HUES64 (cell line): ENCODE data around the gene SGTA.

Experiments used
- H3K27ac ChIP-seq: 2 replicates; pipeline ENCODE4 v1.7.0; 2013; ENCODE audit warnings: low read depth, low read length, inconsistent platforms
- H3K27me3 ChIP-seq: 2 replicates; pipeline ENCODE4 v1.6.1; 2013; ENCODE audit warnings: mild to moderate bottlenecking, low read length; ENCODE audit not compliant: insufficient read depth
- H3K36me3 ChIP-seq: 2 replicates; pipeline ENCODE4 v1.6.1; 2013; ENCODE audit warnings: mild to moderate bottlenecking, low read length; ENCODE audit not compliant: insufficient read depth
- H3K4me1 ChIP-seq: 2 replicates; pipeline ENCODE4 v1.6.1; 2013; ENCODE audit warnings: mild to moderate bottlenecking, low read length, moderate library complexity; ENCODE audit not compliant: insufficient read depth
- H3K4me3 ChIP-seq: 2 replicates; pipeline ENCODE4 v1.5.1; 2013; ENCODE audit warnings: mild to moderate bottlenecking, low read length, moderate library complexity
- H3K9ac ChIP-seq: 2 replicates; pipeline ENCODE4 v1.6.1; 2013; ENCODE audit warnings: mild to moderate bottlenecking, low read depth, low read length
- H3K9me3 ChIP-seq: 2 replicates; pipeline ENCODE4 v1.6.1; 2013; ENCODE audit warnings: low read depth, low read length; ENCODE audit not compliant: insufficient read depth
- WGBS: fragments of 150-250, 120-280 bp; methylation state at CpG from one replicate; pipeline ENCODE4 v1.1.7; 2013; ENCODE audit warnings: missing lambda C conversion rate; 5-methylcytosine and 5-hydroxymethylcytosine counted together

SGTA gene

DNA sequence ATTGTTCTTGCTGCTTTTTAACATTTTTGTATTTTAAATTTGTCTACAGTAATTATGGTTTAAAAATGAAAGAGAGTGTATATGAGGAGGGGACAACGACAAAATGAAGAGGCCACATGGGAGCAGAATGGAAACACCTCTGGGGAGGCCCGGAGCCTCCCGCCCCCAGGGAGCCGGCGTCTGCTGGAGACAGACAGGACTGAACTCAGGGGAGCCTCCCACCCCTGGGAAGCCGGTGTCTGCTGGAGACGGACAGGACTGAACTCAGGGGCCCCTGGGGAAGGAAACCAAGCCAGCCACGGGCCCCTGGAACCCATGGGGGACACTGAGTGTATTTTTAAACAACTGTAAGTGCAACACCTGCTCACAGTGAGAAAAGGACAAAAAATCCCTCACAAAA lies 26.6 kb downstream of the SGTA start:
- no peaks in the 10 kb centered on the region for H3K27me3 ChIP-seq
- H3K36me3 ChIP-seq = peaks cover 75% of the 10 kb centered on the region
- no peak overlapping the region for H3K4me3 ChIP-seq
- H3K27ac ChIP-seq = no peak overlapping the region
- 95% methylated on average over 8 of the region's 8 CpGs for WGBS
- H3K9ac ChIP-seq = no peak overlapping the region
- H3K4me1 ChIP-seq = no peaks in the 10 kb centered on the region
- H3K9me3 ChIP-seq = no peaks in the 10 kb centered on the region

DNA sequence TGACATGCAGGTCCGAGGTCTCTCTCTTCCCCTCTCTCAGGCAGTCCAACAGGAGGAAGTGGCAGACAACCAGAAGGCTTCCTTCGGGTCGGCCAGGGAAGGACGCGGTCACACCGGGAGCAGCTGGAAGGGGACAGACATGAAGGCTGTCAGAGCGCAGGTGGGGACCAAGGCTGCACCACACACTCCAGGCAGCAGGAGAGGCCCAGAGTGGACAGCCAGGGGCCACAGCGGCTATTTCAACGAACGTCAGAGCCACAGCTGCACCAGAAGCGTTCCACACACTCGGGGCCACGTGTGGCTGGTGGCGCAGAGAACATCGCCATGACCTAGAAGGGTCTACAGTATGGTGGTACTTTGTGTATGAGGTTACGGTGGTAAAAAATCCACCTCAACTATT lies 27.3 kb downstream of the SGTA start:
- 96% methylated on average over 15 of the region's 16 CpGs for WGBS
- Histone ChIP-seq H3K9ac (no peak overlapping the region), H3K36me3 (peaks cover 68% of the 10 kb centered on the region), H3K27me3 (no peaks in the 10 kb centered on the region), H3K27ac (no peak overlapping the region), H3K4me3 (no peak overlapping the region), H3K9me3 (no peaks in the 10 kb centered on the region), H3K4me1 (no peaks in the 10 kb centered on the region)

DNA sequence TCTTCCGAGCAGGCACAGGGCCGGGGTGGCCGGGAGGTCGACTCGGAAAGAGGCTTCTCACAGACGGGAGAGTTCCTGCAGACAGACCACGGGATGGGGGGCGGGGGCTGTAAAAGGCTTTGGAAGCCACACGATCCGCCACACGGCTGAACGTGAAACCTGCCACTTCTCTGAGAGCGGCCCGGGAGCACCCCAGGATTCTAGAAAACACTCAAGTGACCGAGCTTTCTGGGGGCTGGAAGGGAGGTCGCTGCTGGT lies 27.7 kb downstream of the SGTA start:
- H3K27me3 ChIP-seq = no peaks in the 10 kb centered on the region
- peaks cover 64% of the 10 kb centered on the region for H3K36me3 ChIP-seq
- no peaks in the 10 kb centered on the region for H3K9me3 ChIP-seq
- H3K9ac ChIP-seq = no peak overlapping the region
- H3K4me1 ChIP-seq = no peaks in the 10 kb centered on the region
- no peak overlapping the region for H3K4me3 ChIP-seq
- 97% methylated on average over 16 of the region's 16 CpGs for WGBS
- H3K27ac ChIP-seq = no peak overlapping the region

DNA sequence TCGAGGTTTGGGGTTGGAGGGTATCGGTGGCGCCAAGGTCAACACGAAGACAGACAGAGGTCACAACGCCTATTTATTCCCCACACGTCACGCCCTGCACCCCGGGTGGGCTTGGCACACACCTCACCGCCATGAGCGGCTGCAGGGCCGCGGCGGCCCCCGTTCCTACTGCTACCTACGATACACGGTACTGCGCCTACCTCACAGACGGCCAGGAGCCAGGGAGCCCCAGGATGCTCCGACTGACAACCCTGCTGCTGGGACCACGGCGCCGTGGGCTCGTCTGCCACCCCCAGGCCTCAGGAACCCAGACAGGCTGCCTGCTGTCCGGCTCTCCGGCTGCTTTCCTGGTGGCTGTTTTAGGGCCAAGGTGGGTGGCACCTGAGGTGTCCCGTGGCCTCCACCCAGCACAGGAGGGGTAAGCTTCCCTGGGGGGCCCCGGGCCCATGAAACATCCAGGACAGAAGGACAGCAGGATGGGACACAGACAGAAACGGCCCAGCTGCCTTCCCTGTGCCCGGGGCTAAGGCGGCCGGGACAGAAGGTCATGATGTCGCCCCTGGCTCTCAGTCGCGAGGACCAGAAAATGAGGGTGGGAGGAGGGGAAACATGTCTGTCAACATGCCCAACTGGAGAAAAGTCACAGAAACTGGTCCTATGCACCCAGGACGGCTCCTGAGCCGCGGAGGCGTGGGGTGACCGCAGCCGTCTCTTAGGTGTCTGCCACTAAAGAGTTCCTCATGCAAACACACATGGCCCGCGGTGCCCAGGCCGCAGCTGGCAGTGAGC lies 28.2 kb downstream of the SGTA start:
- no peaks in the 10 kb centered on the region for H3K4me1 ChIP-seq
- no peaks in the 10 kb centered on the region for H3K9me3 ChIP-seq
- 93% methylated on average over 43 of the region's 43 CpGs for WGBS
- H3K27me3 ChIP-seq = no peaks in the 10 kb centered on the region
- H3K36me3 ChIP-seq = peaks cover 63% of the 10 kb centered on the region
- no peak overlapping the region for H3K27ac ChIP-seq
- no peak overlapping the region for H3K9ac ChIP-seq
- no peak overlapping the region for H3K4me3 ChIP-seq

DNA sequence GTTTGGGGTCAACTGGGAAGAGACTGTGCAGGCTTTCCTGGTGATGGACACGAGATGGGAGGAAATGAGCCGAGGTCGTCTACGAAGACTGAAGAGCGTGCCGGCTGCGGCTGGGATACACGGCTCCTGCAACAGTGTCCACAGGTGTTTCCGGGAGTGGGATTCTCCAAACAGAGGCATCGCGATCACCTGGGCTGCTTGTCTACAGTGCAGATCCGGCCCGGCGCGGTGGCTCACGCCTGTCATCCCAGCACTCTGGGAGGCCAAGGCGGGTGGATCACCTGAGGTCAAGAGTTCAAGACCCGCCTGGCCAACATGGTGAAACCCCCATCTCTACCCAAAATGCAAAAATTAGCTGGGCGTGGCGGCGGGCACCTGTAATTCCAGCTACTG lies 31.6 kb downstream of the SGTA start:
- H3K27ac ChIP-seq = no peak overlapping the region
- no peak overlapping the region for H3K9ac ChIP-seq
- H3K4me3 ChIP-seq = no peak overlapping the region
- H3K9me3 ChIP-seq = no peaks in the 10 kb centered on the region
- peaks cover 33% of the 10 kb centered on the region for H3K36me3 ChIP-seq
- 94% methylated on average over 21 of the region's 21 CpGs for WGBS
- no peaks in the 10 kb centered on the region for H3K4me1 ChIP-seq
- H3K27me3 ChIP-seq = 0 out of 2 replicates have a peak, but pooled peaks cover 4% of the 10 kb centered on the region

DNA sequence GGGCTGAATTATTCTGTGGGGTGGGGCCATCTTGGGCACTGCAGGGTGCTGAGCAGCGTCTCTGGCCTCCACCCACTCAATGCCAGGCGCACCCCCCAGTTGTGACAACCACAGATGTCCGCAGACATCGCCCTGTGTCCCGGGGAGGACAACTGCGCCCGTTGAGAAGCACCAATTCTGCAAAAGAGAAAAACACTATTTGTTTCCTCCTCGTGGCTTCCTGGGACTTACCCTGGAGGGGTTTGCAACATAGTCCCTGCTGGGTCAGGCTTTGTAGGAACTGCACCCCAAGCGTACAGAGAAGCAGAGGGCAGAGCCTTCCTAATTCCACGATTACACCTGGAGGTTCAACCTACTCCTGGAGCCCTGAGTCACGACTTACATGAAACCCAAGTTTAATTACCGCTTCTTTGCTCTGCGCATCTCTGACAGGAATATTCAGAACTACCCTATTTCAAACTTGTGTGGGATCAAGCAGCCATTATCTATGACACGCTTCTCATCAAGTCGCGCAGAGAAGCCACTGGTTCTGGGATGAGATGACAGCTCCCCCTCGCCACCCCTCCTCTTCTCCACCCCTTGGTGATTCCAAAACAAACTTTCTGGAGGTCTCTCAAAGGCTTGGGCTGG lies 32.1 kb downstream of the SGTA start:
- 88% methylated on average over 16 of the region's 17 CpGs for WGBS
- H3K27ac ChIP-seq = no peak overlapping the region
- H3K36me3 ChIP-seq = peaks cover 28% of the 10 kb centered on the region
- no peak overlapping the region for H3K4me3 ChIP-seq
- no peak overlapping the region for H3K9ac ChIP-seq
- no peaks in the 10 kb centered on the region for H3K4me1 ChIP-seq
- H3K9me3 ChIP-seq = no peaks in the 10 kb centered on the region
- H3K27me3 ChIP-seq = peaks cover 6% of the 10 kb centered on the region; the same call in 1 of the 2 replicates

DNA sequence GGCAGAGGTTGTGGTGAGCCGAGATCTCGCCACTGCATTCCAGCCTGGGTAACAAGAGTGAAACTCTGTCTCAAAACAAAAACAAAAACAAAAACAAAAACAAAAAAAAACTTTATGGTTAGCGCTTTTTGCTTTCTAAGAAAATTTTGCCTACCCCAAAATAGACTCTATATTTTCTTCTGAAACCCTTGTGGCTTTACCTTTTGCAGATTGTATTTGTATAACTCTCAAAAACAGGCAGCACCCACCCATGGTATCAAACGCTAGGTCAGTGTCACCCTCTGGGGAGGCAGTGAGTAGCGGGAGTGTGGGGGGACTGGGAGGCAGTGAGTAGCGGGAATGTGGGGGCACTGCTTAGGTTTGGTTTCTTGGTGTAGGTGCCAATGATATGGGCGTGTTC lies 35.7 kb downstream of the SGTA start:
- Histone ChIP-seq H3K27me3 (peaks cover 9% of the 10 kb centered on the region; the same call in 1 of the 2 replicates), H3K36me3 (no peaks in the 10 kb centered on the region), H3K4me3 (no peak overlapping the region), H3K9ac (no peak overlapping the region), H3K27ac (no peak overlapping the region), H3K9me3 (no peaks in the 10 kb centered on the region), H3K4me1 (no peaks in the 10 kb centered on the region)
- WGBS = 86% methylated on average over 7 of the region's 7 CpGs

DNA sequence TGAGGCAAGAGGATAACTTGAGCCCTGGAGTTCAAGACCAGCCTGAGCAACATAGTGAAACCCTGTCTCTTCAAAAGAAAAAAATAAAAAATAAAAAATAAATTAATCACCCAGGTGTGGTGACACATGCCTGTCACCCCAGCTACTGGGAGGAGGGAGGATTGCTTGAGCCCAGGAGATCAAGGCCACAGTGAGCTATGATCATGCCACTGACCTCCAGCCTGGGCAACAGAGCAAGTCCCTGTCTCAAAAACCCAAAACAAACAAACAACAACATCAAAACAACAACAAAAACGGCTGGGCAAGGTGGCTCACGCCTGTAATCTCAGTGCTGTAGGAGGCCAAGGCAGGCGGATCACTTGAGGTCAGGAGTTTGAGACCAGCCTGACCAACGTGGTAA lies 39.0 kb downstream of the SGTA start:
- H3K4me1 ChIP-seq = no peaks in the 10 kb centered on the region
- no peak overlapping the region for H3K9ac ChIP-seq
- H3K9me3 ChIP-seq = no peaks in the 10 kb centered on the region
- WGBS = 58% methylated on average over 4 of the region's 4 CpGs
- no peaks in the 10 kb centered on the region for H3K36me3 ChIP-seq
- H3K27me3 ChIP-seq = peaks cover 13% of the 10 kb centered on the region; the same call in 1 of the 2 replicates
- no peak overlapping the region for H3K27ac ChIP-seq
- H3K4me3 ChIP-seq = no peak overlapping the region

DNA sequence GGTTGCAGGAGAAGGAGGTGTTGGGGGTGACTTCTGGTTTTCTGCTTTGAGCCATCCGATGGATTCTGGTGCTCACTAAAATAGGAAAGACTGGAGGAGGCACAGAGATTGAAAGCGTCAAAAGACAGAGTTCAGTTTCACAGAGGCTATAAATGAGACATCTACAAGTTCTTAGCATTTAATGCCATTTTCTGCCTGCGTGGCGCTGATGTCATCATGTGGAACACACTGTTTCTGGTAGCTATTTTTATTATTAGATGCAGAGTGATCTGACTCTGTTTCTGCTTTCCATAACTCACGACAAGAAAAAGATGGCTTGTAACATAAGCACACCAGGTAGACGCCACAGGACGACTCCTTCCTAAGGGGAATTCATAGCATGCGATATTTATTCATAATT lies 40.0 kb downstream of the SGTA start:
- Histone ChIP-seq H3K4me1 (no peaks in the 10 kb centered on the region), H3K9me3 (no peaks in the 10 kb centered on the region), H3K36me3 (no peaks in the 10 kb centered on the region), H3K4me3 (no peak overlapping the region), H3K27ac (no peak overlapping the region), H3K27me3 (peaks cover 10% of the 10 kb centered on the region; the same call in 1 of the 2 replicates), H3K9ac (no peak overlapping the region)
- 72% methylated on average over 8 of the region's 8 CpGs for WGBS

DNA sequence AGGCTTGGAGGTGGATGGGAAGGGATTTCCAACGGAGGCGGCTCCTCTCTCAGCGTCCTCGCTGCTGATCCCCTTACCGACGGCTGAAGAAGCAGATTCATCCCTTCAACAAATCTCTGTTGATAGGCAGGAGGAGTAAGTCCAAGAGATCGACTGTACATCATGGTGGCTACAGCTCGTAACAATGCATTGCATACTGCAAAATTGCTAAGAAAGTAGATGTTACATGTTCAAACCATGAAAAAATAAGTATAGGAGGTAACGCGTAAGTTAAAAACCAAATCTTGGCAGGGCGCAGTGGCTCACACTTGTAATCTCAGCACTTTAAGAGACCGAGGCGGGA lies 42.8 kb downstream of the SGTA start:
- Histone ChIP-seq H3K4me1 (no peaks in the 10 kb centered on the region), H3K27ac (no peak overlapping the region), H3K36me3 (peaks cover 20% of the 10 kb centered on the region), H3K9ac (no peak overlapping the region), H3K27me3 (peaks cover 7% of the 10 kb centered on the region; the same call in 1 of the 2 replicates), H3K9me3 (0 out of 2 replicates have a peak, but pooled peaks cover 6% of the 10 kb centered on the region), H3K4me3 (0 out of 2 replicates have a peak overlapping the region, but pooled peaks have one; percentile 17)
- WGBS = 52% methylated on average over 12 of the region's 13 CpGs

DNA sequence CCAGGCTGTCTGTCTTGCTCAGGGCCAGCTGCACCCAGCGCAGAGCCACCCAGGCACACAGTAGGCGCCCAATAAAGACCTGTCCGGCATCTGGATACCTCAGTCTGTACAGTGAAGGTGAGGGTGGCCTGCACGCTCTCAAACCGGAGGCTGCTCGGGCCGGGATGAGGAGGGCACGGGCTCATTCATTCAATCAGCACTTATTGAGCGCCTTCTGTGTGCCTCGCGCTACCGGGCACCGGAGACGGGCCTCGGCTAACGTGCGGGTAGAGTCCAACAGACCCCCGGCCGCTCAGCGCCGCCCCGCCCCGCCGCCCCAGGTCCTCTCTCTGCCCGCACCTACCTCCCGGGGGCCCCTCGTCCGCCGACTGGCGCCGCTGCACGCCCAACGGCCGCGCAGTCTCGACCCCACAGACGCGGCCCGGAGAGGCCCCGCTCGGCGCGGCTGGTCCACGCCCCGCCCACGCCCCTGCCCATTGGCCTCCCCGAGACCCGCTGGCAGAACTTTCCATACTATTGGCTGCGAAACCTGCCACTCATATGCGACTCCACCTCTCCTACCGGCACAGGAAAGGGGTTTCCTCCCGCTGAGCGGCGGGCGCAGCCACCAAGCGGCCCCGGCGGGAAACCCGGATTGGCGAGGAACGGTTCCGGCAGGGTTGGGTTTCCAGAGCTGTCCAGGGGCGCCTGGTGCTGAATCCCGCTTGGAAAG lies 43.3 kb downstream of the SGTA start, which contains the start of gene SLC39A3:
Gene SLC39A3, minus strand, starts transcription at position 416 of the 712 bp plus-strand sequence. CDS start 2,760 bp downstream, outside the sequence.
- Histone ChIP-seq H3K36me3 (peaks cover 25% of the 10 kb centered on the region), H3K27ac (no peak within 1 kb of the TSS), H3K27me3 (peaks cover 7% of the 10 kb centered on the region; the same call in 1 of the 2 replicates), H3K4me3 (peak within 1 kb of the TSS; percentile 93), H3K9ac (peak within 1 kb of the TSS; percentile 61), H3K9me3 (0 out of 2 replicates have a peak, but pooled peaks cover 6% of the 10 kb centered on the region), H3K4me1 (no peaks in the 10 kb centered on the region)
- WGBS = under 1% methylated on average over 64 of the region's 64 CpGs
